MM.1S (cell line): ENCODE measurements around the gene ZSCAN21.

Experiments used
- DNase-seq: peaks from one replicate; pipeline ENCODE4 v3.0.0-alpha.2; 2015
- H2AFZ ChIP-seq: fragments of 300-600 bp; sonication (generic); 2 replicates; pipeline ENCODE4 v1.6.0; 2016; ENCODE audit warnings: antibody characterized with exemption, low read length
- H3F3A ChIP-seq: fragments of 300-600 bp; sonication (generic); 2 replicates; pipeline ENCODE4 v1.6.1; 2016; ENCODE audit warnings: mild to moderate bottlenecking, antibody characterized with exemption, low read length, moderate library complexity, mixed read lengths; ENCODE audit not compliant: insufficient read depth
- H3K27ac ChIP-seq: fragments of 300-600 bp; sonication (generic); 2 replicates; pipeline ENCODE4 v1.5.1; 2016; ENCODE audit warnings: mild to moderate bottlenecking, low read length
- H3K27me3 ChIP-seq: fragments of 300-600 bp; sonication (generic); replicated peaks from 2 replicates; pipeline ENCODE4 v1.6.0; 2016; ENCODE audit warnings: low read length; ENCODE audit not compliant: insufficient read depth
- H3K36me3 ChIP-seq: fragments of 300-600 bp; sonication (generic); replicated peaks from 2 replicates; pipeline ENCODE4 v1.6.1; 2016; ENCODE audit warnings: mild to moderate bottlenecking, low read length, mixed read lengths; ENCODE audit not compliant: insufficient read depth
- H3K4me1 ChIP-seq: fragments of 300-600 bp; sonication (generic); 2 replicates; pipeline ENCODE4 v1.6.1; 2016; ENCODE audit warnings: low read length, mixed read lengths
- H3K4me2 ChIP-seq: fragments of 300-600 bp; sonication (generic); 2 replicates; pipeline ENCODE4 v1.6.0; 2016; ENCODE audit warnings: low read depth, low read length
- H3K4me3 ChIP-seq: fragments of 300-600 bp; sonication (generic); 2 replicates; pipeline ENCODE4 v1.5.1; 2016; ENCODE audit warnings: low read length, mixed read lengths
- H3K79me2 ChIP-seq: fragments of 300-600 bp; sonication (generic); 2 replicates; pipeline ENCODE4 v1.6.1; 2016; ENCODE audit warnings: mixed run types, low read length, mixed read lengths
- H3K9ac ChIP-seq: fragments of 300-600 bp; sonication (generic); 2 replicates; pipeline ENCODE4 v1.6.1; 2016; ENCODE audit warnings: low read length, mixed read lengths
- H3K9me2 ChIP-seq: fragments of 300-600 bp; sonication (generic); replicated peaks from 2 replicates; pipeline ENCODE4 v1.6.1; 2016; ENCODE audit warnings: mild to moderate bottlenecking, low read length, mixed read lengths; ENCODE audit not compliant: insufficient read depth
- H3K9me3 ChIP-seq: fragments of 300-600 bp; sonication (generic); replicated peaks from 2 replicates; pipeline ENCODE4 v1.6.1; 2016; ENCODE audit warnings: mild to moderate bottlenecking, low read length, mixed read lengths; ENCODE audit not compliant: insufficient read depth
- H4K20me1 ChIP-seq: fragments of 300-600 bp; sonication (generic); 2 replicates; pipeline ENCODE4 v1.6.1; 2016; ENCODE audit warnings: mild to moderate bottlenecking, low read length, moderate library complexity, mixed read lengths; ENCODE audit not compliant: insufficient read depth
- EZH2 ChIP-seq: fragments of 300-600 bp; sonication (generic); optimal IDR thresholded peaks from 2 replicates; pipeline ENCODE3; 2017; ENCODE audit warnings: low read depth, mild to moderate bottlenecking, antibody characterized with exemption, low read length, mixed read lengths
- EZH2phosphoT487 ChIP-seq: fragments of 300-600 bp; sonication (generic); IDR thresholded peaks from 2 replicates; pipeline ENCODE4 v1.6.1; 2018; ENCODE audit warnings: antibody characterized with exemption, low read length
- TF ChIP-seq, protein P1 (sequence below): fragments of 300-600 bp; sonication (generic); IDR thresholded peaks from 2 replicates; pipeline ENCODE4 v1.5.1; 2016; ENCODE audit warnings: antibody characterized with exemption, low read length, mixed read lengths

Gene ZSCAN21

DNA sequence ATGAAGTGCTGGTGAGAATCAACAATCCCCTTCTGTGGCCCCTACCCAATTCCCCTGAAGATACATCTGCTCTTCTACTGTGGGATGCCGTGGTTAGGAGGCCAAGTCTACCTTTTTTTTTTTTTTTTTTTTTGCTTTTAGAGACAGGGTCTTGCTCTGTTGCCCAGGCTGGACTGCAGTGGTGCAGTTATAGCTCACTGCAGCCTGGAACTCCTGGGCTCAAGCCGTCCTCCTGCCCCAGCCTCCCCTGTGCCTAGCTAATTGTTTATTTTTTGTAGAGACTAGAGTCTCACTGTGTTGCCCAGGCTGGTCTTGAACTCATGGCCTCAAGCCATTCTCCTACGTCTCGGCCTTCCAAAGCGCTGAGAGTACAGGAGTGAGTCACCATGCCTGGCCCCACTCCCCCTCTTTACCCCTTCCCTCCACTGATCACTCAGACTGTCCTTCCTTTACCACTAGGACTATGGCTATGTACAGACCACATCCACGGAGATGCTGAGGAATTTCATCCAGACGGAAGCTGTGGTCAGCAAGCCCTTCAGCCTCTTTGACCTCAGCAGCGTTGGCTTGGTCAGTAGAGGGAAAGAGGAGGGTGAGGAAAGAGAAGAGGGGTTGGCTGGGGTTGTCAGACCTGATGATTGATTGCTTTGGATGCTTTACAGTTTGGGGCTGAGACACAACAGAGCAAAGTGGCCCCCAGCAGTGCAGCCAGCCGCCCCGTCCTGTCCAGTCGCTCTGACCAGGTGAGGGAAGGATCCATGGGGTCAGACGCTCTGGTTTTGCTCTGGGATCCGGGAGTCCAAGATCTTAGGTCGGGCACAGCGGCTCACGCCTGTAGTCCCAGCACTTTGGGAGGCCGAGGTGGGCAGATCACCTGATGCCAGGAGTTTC is 53.6 kb downstream of the ZSCAN21 start:
- H3K9me3 ChIP-seq: no peaks in the 10 kb centered on the region
- H3K4me1 ChIP-seq: peaks cover 12% of the 10 kb centered on the region
- no peaks in the 10 kb centered on the region for H3K27me3 ChIP-seq
- peaks cover 9% of the 10 kb centered on the region; the same call in 1 of the 2 replicates for H4K20me1 ChIP-seq
- no peak for DNase-seq
- no peak for TF ChIP-seq EZH2phosphoT487
- TF ChIP-seq, protein P1, sequence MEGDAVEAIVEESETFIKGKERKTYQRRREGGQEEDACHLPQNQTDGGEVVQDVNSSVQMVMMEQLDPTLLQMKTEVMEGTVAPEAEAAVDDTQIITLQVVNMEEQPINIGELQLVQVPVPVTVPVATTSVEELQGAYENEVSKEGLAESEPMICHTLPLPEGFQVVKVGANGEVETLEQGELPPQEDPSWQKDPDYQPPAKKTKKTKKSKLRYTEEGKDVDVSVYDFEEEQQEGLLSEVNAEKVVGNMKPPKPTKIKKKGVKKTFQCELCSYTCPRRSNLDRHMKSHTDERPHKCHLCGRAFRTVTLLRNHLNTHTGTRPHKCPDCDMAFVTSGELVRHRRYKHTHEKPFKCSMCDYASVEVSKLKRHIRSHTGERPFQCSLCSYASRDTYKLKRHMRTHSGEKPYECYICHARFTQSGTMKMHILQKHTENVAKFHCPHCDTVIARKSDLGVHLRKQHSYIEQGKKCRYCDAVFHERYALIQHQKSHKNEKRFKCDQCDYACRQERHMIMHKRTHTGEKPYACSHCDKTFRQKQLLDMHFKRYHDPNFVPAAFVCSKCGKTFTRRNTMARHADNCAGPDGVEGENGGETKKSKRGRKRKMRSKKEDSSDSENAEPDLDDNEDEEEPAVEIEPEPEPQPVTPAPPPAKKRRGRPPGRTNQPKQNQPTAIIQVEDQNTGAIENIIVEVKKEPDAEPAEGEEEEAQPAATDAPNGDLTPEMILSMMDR: no peak
- no peak for TF ChIP-seq EZH2
- H3K9ac ChIP-seq: no peak overlapping the region
- H3K9me2 ChIP-seq: no peaks in the 10 kb centered on the region
- peaks cover 14% of the 10 kb centered on the region for H3K36me3 ChIP-seq
- H3F3A ChIP-seq: 0 out of 2 replicates have a peak, but pooled peaks cover 4% of the 10 kb centered on the region
- H3K79me2 ChIP-seq: peaks cover 36% of the 10 kb centered on the region
- H3K27ac ChIP-seq: no peak overlapping the region
- H2AFZ ChIP-seq: no peak overlapping the region
- H3K4me2 ChIP-seq: no peak overlapping the region
- H3K4me3 ChIP-seq: no peak overlapping the region

DNA sequence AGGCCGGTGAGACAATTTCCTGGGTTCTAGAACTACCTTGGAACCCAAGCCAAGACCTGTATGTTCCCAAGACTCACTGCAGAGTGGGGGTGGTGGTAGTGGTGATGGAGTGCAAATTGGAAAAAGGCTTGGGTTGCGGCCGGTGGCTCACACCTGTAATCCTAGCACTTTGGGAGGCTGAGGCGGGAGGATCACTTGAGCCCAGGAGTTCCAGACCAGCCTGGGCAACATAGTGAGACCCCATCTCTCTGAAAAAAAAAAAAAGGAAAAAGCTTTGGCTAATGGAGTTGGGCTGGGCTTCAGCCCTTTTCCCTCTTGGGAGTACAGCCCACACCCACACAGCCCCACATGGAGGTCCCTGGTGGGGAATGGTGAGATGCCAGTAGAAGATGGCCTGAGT is 56.0 kb downstream of the ZSCAN21 start:
- no peaks in the 10 kb centered on the region for H3K9me2 ChIP-seq
- H3K27ac ChIP-seq: no peak overlapping the region
- no peak overlapping the region for H3K9ac ChIP-seq
- H3K4me2 ChIP-seq: no peak overlapping the region
- H3K27me3 ChIP-seq: no peaks in the 10 kb centered on the region
- H3K9me3 ChIP-seq: no peaks in the 10 kb centered on the region
- H3K79me2 ChIP-seq: peaks cover 12% of the 10 kb centered on the region
- H3K4me3 ChIP-seq: no peak overlapping the region
- H3K36me3 ChIP-seq: no peaks in the 10 kb centered on the region
- no peak for DNase-seq
- H3K4me1 ChIP-seq: peaks cover 5% of the 10 kb centered on the region; the same call in 1 of the 2 replicates
- no peak for TF ChIP-seq EZH2phosphoT487
- TF ChIP-seq, protein P1: no peak
- TF ChIP-seq EZH2: no peak
- no peak overlapping the region for H2AFZ ChIP-seq
- H3F3A ChIP-seq: no peaks in the 10 kb centered on the region
- H4K20me1 ChIP-seq: no peaks in the 10 kb centered on the region

DNA sequence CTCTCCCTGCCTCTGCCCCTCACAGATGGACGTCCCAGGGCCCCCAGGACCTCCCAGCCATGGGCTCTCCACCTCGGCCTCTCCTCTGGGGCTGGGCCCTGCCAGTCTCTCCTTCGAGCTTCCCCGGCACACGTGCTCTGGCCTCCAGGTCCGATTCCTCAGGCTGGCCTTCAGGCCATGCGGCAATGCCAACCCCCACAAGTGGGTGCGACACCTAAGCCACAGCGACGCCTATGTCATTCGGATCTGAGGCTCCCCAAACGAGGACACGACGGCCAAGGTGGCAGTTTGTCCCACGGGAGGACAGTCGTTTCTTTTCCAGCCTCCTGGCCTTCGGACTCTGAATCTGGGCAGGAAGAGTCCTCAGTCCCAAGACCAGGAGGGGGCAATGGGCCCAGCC is 57.1 kb downstream of the ZSCAN21 start:
- Histone ChIP-seq H3K79me2 (peaks cover 6% of the 10 kb centered on the region), H3K9ac (no peak overlapping the region), H3K36me3 (no peaks in the 10 kb centered on the region), H2AFZ (no peak overlapping the region), H3K9me3 (no peaks in the 10 kb centered on the region), H3K9me2 (no peaks in the 10 kb centered on the region), H3K27ac (no peak overlapping the region), H4K20me1 (no peaks in the 10 kb centered on the region), H3K4me2 (no peak overlapping the region), H3K4me1 (peaks cover 5% of the 10 kb centered on the region; the same call in 1 of the 2 replicates), H3K4me3 (no peak overlapping the region), H3F3A (no peaks in the 10 kb centered on the region), H3K27me3 (no peaks in the 10 kb centered on the region)
- DNase-seq: no peak
- no peak for TF ChIP-seq EZH2phosphoT487
- TF ChIP-seq, protein P1: no peak
- TF ChIP-seq EZH2: no peak
